H1 (cell line): ENCODE data around the gene FZD8. TPM values are rescaled to one million over a fixed set of nuclear protein-coding genes. Genes with fewer than 3 reads are reported as not detected.

ENCODE experiments used
- CTCF ChIA-PET: fragments of 300-600 bp; sonication (Branson Sonifier 250); formaldehyde crosslinking; loops from one replicate; lab custom pipeline; 2021; ENCODE audit not compliant: partially characterized antibody; lab: Charles Lee
- POLR2A ChIA-PET: fragments of 300-600 bp; sonication (Branson Sonifier 250); formaldehyde crosslinking; loops from one replicate; lab custom pipeline; 2021; ENCODE audit warnings: inconsistent platforms; ENCODE audit not compliant: partially characterized antibody; lab: Charles Lee
- DNase-seq, 2 experiments: peaks; one replicate each; pipeline versions ENCODE4 v3.0.0 to v3.0.0-alpha.2; 2010 to 2022; ENCODE audit warnings: low spot score in 2 of 2, low read depth in 1 of 2, mixed read lengths in 1 of 2
- FAIRE-seq: peaks from 2 replicates; lab custom pipeline; 2011; peaks lifted over from hg19 to GRCh38; lab: Jason Lieb, UNC
- H2AFZ ChIP-seq: 2 replicates; pipeline ENCODE4 v1.8.1; 2012; ENCODE audit warnings: low read length, inconsistent platforms
- H2AK5ac ChIP-seq: 2 replicates; pipeline ENCODE4 v1.6.1; 2013; ENCODE audit warnings: low read depth, low read length
- H2BK120ac ChIP-seq: replicated peaks from 2 replicates; pipeline ENCODE3; 2013; ENCODE audit warnings: low read depth, low read length, inconsistent platforms
- H2BK12ac ChIP-seq: 2 replicates; pipeline ENCODE4 v1.6.1; 2013; ENCODE audit warnings: low read depth, low read length
- H2BK15ac ChIP-seq: 2 replicates; pipeline ENCODE4 v1.6.1; 2013; ENCODE audit warnings: low read length
- H2BK20ac ChIP-seq: 2 replicates; pipeline ENCODE4 v1.6.1; 2013; ENCODE audit warnings: low read length
- H2BK5ac ChIP-seq: 2 replicates; pipeline ENCODE4 v1.6.1; 2013; ENCODE audit warnings: low read depth, low read length
- H3K14ac ChIP-seq: 2 replicates; pipeline ENCODE4 v1.6.1; 2013; ENCODE audit warnings: inconsistent platforms; ENCODE audit not compliant: insufficient read length
- H3K18ac ChIP-seq: 2 replicates; pipeline ENCODE4 v1.6.1; 2013; ENCODE audit warnings: low read length; ENCODE audit errors: extremely low read depth
- H3K23ac ChIP-seq: 2 replicates; pipeline ENCODE4 v1.6.1; 2013; ENCODE audit warnings: inconsistent platforms; ENCODE audit not compliant: insufficient read length
- H3K23me2 ChIP-seq: 2 replicates; pipeline ENCODE4 v1.6.1; 2013; ENCODE audit warnings: low read depth, low read length
- H3K27ac ChIP-seq: 2 replicates; pipeline ENCODE4 v1.6.1; 2011; ENCODE audit warnings: low read depth, low read length, inconsistent platforms
- H3K27me3 ChIP-seq, 4 experiments: replicated peaks in 1 of 4; 1 replicate in 1 of 4; 2 replicates in 3 of 4; pipeline versions ENCODE4 v1.6.1 to v1.8.1; 2011 to 2013; ENCODE audit warnings: low read length in 3 of 4, mild to moderate bottlenecking in 3 of 4, inconsistent platforms in 2 of 4, mixed read lengths in 2 of 4, moderate library complexity in 1 of 4; ENCODE audit not compliant: control insufficient read depth in 3 of 4, insufficient read depth in 3 of 4; ENCODE audit errors: extremely low read depth in 1 of 4
- H3K36me3 ChIP-seq, 4 experiments: 2 replicates each; pipeline versions ENCODE4 v1.6.1 to v1.8.1; 2011 to 2013; ENCODE audit warnings: mild to moderate bottlenecking in 4 of 4, low read length in 3 of 4, moderate library complexity in 2 of 4, control low read depth in 1 of 4, inconsistent platforms in 1 of 4; ENCODE audit not compliant: insufficient read depth in 4 of 4, control insufficient read depth in 2 of 4
- H3K4ac ChIP-seq: replicated peaks from 2 replicates; pipeline ENCODE3; 2013; ENCODE audit warnings: low read length, low read depth, mixed read lengths, inconsistent platforms; ENCODE audit not compliant: insufficient read length
- H3K4me1 ChIP-seq, 4 experiments: replicated peaks in 1 of 4; 1 replicate in 1 of 4; 2 replicates in 3 of 4; pipeline versions ENCODE4 v1.6.1 to v1.8.1; 2011 to 2013; ENCODE audit warnings: low read length in 3 of 4, inconsistent platforms in 2 of 4, mixed read lengths in 1 of 4; ENCODE audit not compliant: insufficient read depth in 4 of 4, control insufficient read depth in 3 of 4
- H3K4me2 ChIP-seq, 2 experiments: 2 replicates each; pipeline versions ENCODE4 v1.6.1 to v1.8.1; 2011 to 2013; ENCODE audit warnings: low read depth in 2 of 2, low read length in 2 of 2, control low read depth in 1 of 2, inconsistent platforms in 1 of 2, mild to moderate bottlenecking in 1 of 2; ENCODE audit not compliant: insufficient read depth in 1 of 2
- H3K4me3 ChIP-seq, 4 experiments: fragments of 200-600, 300-600 bp in 1 of 4; sonication (generic), shearing (Covaris generic), sonication (Bioruptor Twin) in 1 of 4; 2 replicates each; pipeline versions ENCODE4 v1.5.1 to v1.8.1; 2011 to 2016; ENCODE audit warnings: low read length in 4 of 4, low read depth in 3 of 4, control low read depth in 2 of 4, inconsistent platforms in 2 of 4, mild to moderate bottlenecking in 2 of 4, mixed read lengths in 1 of 4, moderate library complexity in 1 of 4; ENCODE audit not compliant: insufficient read depth in 2 of 4; ENCODE audit errors: extremely low read depth in 1 of 4
- H3K56ac ChIP-seq: replicated peaks from 2 replicates; pipeline ENCODE3; 2013; ENCODE audit warnings: low read depth, mild to moderate bottlenecking, mixed read lengths, low read length, inconsistent platforms; ENCODE audit not compliant: insufficient read length
- H3K79me1 ChIP-seq: 2 replicates; pipeline ENCODE4 v1.6.1; 2013; ENCODE audit warnings: low read depth, low read length, control low read depth
- H3K79me2 ChIP-seq, 2 experiments: 2 replicates each; pipeline versions ENCODE4 v1.6.1 to v1.8.1; 2012 to 2013; ENCODE audit warnings: low read length in 2 of 2, mild to moderate bottlenecking in 2 of 2, inconsistent platforms in 1 of 2; ENCODE audit not compliant: insufficient read depth in 2 of 2, control insufficient read depth in 1 of 2
- H3K9ac ChIP-seq, 4 experiments: replicated peaks in 1 of 4; 1 replicate in 1 of 4; 2 replicates in 3 of 4; pipeline versions ENCODE4 v1.6.1 to v1.8.1; 2011 to 2013; ENCODE audit warnings: low read depth in 3 of 4, low read length in 3 of 4, control low read depth in 2 of 4, mild to moderate bottlenecking in 2 of 4, moderate library complexity in 2 of 4, inconsistent platforms in 1 of 4; ENCODE audit errors: extremely low read depth in 1 of 4
- H3K9me3 ChIP-seq, 2 experiments: 2 replicates each; pipeline versions ENCODE4 v1.6.1 to v1.8.1; 2012 to 2013; ENCODE audit warnings: mild to moderate bottlenecking in 2 of 2, moderate library complexity in 2 of 2, control low read depth in 1 of 2, inconsistent platforms in 1 of 2, low read depth in 1 of 2, low read length in 1 of 2, mixed read lengths in 1 of 2; ENCODE audit not compliant: insufficient read depth in 2 of 2
- H4K20me1 ChIP-seq, 2 experiments: replicated peaks in 1 of 2; 2 replicates each; pipeline versions ENCODE3 to v1.8.1; 2011 to 2013; ENCODE audit warnings: inconsistent platforms in 2 of 2, low read length in 2 of 2, mild to moderate bottlenecking in 1 of 2; ENCODE audit not compliant: insufficient read depth in 2 of 2, control insufficient read depth in 1 of 2
- H4K5ac ChIP-seq: 2 replicates; pipeline ENCODE4 v1.6.1; 2013; ENCODE audit warnings: low read length, low read depth, mixed read lengths, inconsistent platforms; ENCODE audit not compliant: insufficient read length
- H4K8ac ChIP-seq: 2 replicates; pipeline ENCODE4 v1.8.0; 2013; ENCODE audit warnings: mild to moderate bottlenecking, moderate library complexity, low read length, inconsistent platforms; ENCODE audit not compliant: insufficient read depth; ENCODE audit errors: extremely low read depth
- H4K91ac ChIP-seq: replicated peaks from 2 replicates; pipeline ENCODE3; 2013; ENCODE audit warnings: low read length, mixed read lengths, inconsistent platforms; ENCODE audit not compliant: insufficient read length
- ATF2 ChIP-seq: IDR thresholded peaks from 2 replicates; pipeline ENCODE4 v1.6.1; 2012; ENCODE audit warnings: low read length, inconsistent platforms
- CHD2 ChIP-seq: IDR thresholded peaks from 2 replicates; pipeline ENCODE4 v1.6.1; 2012; ENCODE audit warnings: low read length, improper control_type of control experiment
- HDAC6 ChIP-seq: IDR thresholded peaks from one replicate; pipeline ENCODE4 v1.7.1; 2012; ENCODE audit warnings: low read depth, mild to moderate bottlenecking, inconsistent platforms, low read length, moderate library complexity
- KDM1A ChIP-seq: fragments of 200-600, 300-600 bp; sonication (generic); IDR thresholded peaks from 2 replicates; pipeline ENCODE4 v1.7.1; 2016; ENCODE audit warnings: mild to moderate bottlenecking, low read length, borderline replicate concordance
- KDM4A ChIP-seq: IDR thresholded peaks from one replicate; pipeline ENCODE4 v1.7.1; 2012; ENCODE audit warnings: low read depth, mild to moderate bottlenecking, moderate library complexity, low read length, inconsistent platforms; ENCODE audit not compliant: severe bottlenecking
- NANOG ChIP-seq: IDR thresholded peaks from 2 replicates; pipeline ENCODE4 v1.6.1; 2011; ENCODE audit warnings: low read length, low read depth, mild to moderate bottlenecking, inconsistent platforms; ENCODE audit not compliant: insufficient read depth, poor library complexity, severe bottlenecking
- RXRA ChIP-seq: IDR thresholded peaks from 2 replicates; pipeline ENCODE4 v1.6.1; 2011; ENCODE audit warnings: low read depth, mild to moderate bottlenecking, low read length, moderate library complexity; ENCODE audit not compliant: insufficient read depth
- SAP30 ChIP-seq: fragments of 300-600 bp; sonication (generic); IDR thresholded peaks from 2 replicates; pipeline ENCODE4 v1.7.1; 2012; ENCODE audit warnings: low read length, moderate library complexity, mild to moderate bottlenecking, inconsistent platforms; ENCODE audit not compliant: insufficient read depth, insufficient replicate concordance
- SRF ChIP-seq: IDR thresholded peaks from 2 replicates; pipeline ENCODE4 v1.6.1; 2011; ENCODE audit warnings: mild to moderate bottlenecking, low read depth, low read length, moderate library complexity
- SUZ12 ChIP-seq: fragments of 200-600 bp; sonication (generic); IDR thresholded peaks from 2 replicates; pipeline ENCODE4 v1.6.1; 2012; ENCODE audit warnings: mild to moderate bottlenecking, inconsistent platforms, low read length, moderate library complexity, mixed read lengths
- WGBS, 2 experiments: shearing (Covaris generic) in 1 of 2; methylation state at CpG; one replicate each; pipeline versions ENCODE4 v1.1.6 to v1.1.7; 2013 to 2015; ENCODE audit warnings: low lambda C conversion rate in 2 of 2, mixed read lengths in 2 of 2, inconsistent platforms in 1 of 2, low coverage in 1 of 2, missing lambda C conversion rate in 1 of 2; ENCODE audit not compliant: insufficient replicate concordance in 2 of 2, insufficient coverage in 1 of 2, insufficient read length in 1 of 2; ENCODE audit errors: extremely low coverage in 1 of 2, missing lambda C conversion rate in 1 of 2; 5-methylcytosine and 5-hydroxymethylcytosine counted together
- polyA plus RNA-seq, 7 experiments: library from polyadenylated mRNA; depleted of rRNA in 3 of 7; stranded (reverse) in 5 of 7; unstranded in 2 of 7; fragments of >200 nt in 5 of 7; fragments of 200-250 nt in 2 of 7; gene quantifications; 1 replicate in 5 of 7; 2 replicates in 1 of 7; 4 replicates in 1 of 7; pipeline versions ENCODE4 v1.2.1 to v1.2.3, GENCODE V29; 2011 to 2013; ENCODE audit warnings: missing spikeins in 2 of 7, mixed read lengths in 2 of 7
- total RNA-seq: library from RNA; stranded (reverse); fragmentation: NEBNext Ultra II Directional; extraction: Animal tissue kit (Norgen Biotek cat#: 25700); gene quantifications from 2 replicates; pipeline ENCODE4 v1.2.1, GENCODE V29; 2021
- TF ChIP-seq, protein P1 (sequence below): IDR thresholded peaks from 2 replicates; pipeline ENCODE4 v1.6.1; 2011; ENCODE audit warnings: low read depth, mild to moderate bottlenecking, low read length; ENCODE audit not compliant: insufficient read depth

The FZD8 gene
- total and polyA plus RNA-seq, 2 of the 8 experiments (the other 6 are each of a cell fraction or from before 2014, with no cell fraction given), result 4.8 to 7.1 TPM

GRCh38 chr10:35657621-35658020 is 15.5 kb upstream of the FZD8 start:
- DNase-seq (no peak), FAIRE-seq (peak; percentile 28)
- Histone ChIP-seq H3K4ac (no peak overlapping the region), H2BK15ac (no peak overlapping the region), H3K4me2 (no peak overlapping the region), H3K79me1 (no peaks in the 10 kb centered on the region), H3K36me3 (no peaks in the 10 kb centered on the region), H4K20me1 (peaks cover 0 to 1% of the 10 kb centered on the region in 2 experiments), H2BK5ac (no peak overlapping the region), H3K23me2 (no peaks in the 10 kb centered on the region), H4K91ac (no peak overlapping the region), H2BK120ac (no peak overlapping the region), H3K4me1 (peaks cover 0 to 7% (median 4%) of the 10 kb centered on the region in 4 experiments; a peak in 2 of 7 replicates), H2AFZ (no peak overlapping the region), H3K4me3 (no peak overlapping the region), H2AK5ac (no peak overlapping the region), H3K9ac (no peak overlapping the region), H3K18ac (no peak overlapping the region), H3K14ac (no peak overlapping the region), H3K79me2 (no peaks in the 10 kb centered on the region), H3K27ac (no peak overlapping the region), H3K27me3 (no peaks in the 10 kb centered on the region), H4K8ac (no peak overlapping the region), H3K56ac (no peak overlapping the region), H2BK20ac (no peak overlapping the region), H3K23ac (no peak overlapping the region), H3K9me3 (no peaks in the 10 kb centered on the region), H2BK12ac (no peak overlapping the region), H4K5ac (no peak overlapping the region)
- 62% methylated on average over 5 of the region's 5 CpGs; no CpG with 5 or more reads in 1 of the 2 experiments for WGBS, 2 experiments
- POLR2A ChIA-PET, result no interaction called here
- CTCF ChIA-PET, result no interaction called here
- no peak for TF ChIP-seq RXRA
- TF ChIP-seq SAP30, result no peak
- no peak for TF ChIP-seq HDAC6
- no peak for TF ChIP-seq ATF2
- no peak for TF ChIP-seq NANOG
- no peak for TF ChIP-seq KDM4A
- TF ChIP-seq, protein P1, sequence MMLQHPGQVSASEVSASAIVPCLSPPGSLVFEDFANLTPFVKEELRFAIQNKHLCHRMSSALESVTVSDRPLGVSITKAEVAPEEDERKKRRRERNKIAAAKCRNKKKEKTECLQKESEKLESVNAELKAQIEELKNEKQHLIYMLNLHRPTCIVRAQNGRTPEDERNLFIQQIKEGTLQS, result no peak
- TF ChIP-seq KDM1A, result no peak
- no peak for TF ChIP-seq SRF
- no peak for TF ChIP-seq SUZ12
- no peak for TF ChIP-seq CHD2
